Ectodermal cell (in vitro differentiated cells): ENCODE results near the gene FAM156A.
"Not testable (repeated sequence)": the region's sequence is repeated elsewhere in the genome, so short reads cannot be mapped to it uniquely, and the experiment has no call there.

Experiments
- H3K27ac ChIP-seq: 2 replicates; pipeline ENCODE4 v1.7.0; 2013; ENCODE audit warnings: mild to moderate bottlenecking, low read depth, low read length; ENCODE audit not compliant: insufficient read depth, poor library complexity, severe bottlenecking
- H3K27me3 ChIP-seq: 2 replicates; pipeline ENCODE4 v1.7.0; 2013; ENCODE audit warnings: mild to moderate bottlenecking, low read length; ENCODE audit not compliant: insufficient read depth, control insufficient read depth, poor library complexity, severe bottlenecking
- H3K36me3 ChIP-seq: one replicate; pipeline ENCODE4 v1.7.0; 2013; ENCODE audit warnings: low read length; ENCODE audit not compliant: control insufficient read depth, insufficient read depth
- H3K4me1 ChIP-seq: one replicate; pipeline ENCODE4 v1.7.0; 2013; ENCODE audit warnings: low read length; ENCODE audit not compliant: control insufficient read depth, insufficient read depth
- H3K4me3 ChIP-seq: 2 replicates; pipeline ENCODE4 v1.7.0; 2013; ENCODE audit warnings: low read depth, low read length, control low read depth; ENCODE audit not compliant: insufficient read depth
- H3K9me3 ChIP-seq: 2 replicates; pipeline ENCODE4 v1.7.0; 2013; ENCODE audit warnings: mild to moderate bottlenecking, low read length, moderate library complexity; ENCODE audit not compliant: control insufficient read depth
- WGBS, 2 experiments: methylation state at CpG; one replicate each; pipeline ENCODE4 v1.1.7; 2013; ENCODE audit warnings: missing lambda C conversion rate in 2 of 2; 5-methylcytosine and 5-hydroxymethylcytosine counted together

FAM156A gene

DNA sequence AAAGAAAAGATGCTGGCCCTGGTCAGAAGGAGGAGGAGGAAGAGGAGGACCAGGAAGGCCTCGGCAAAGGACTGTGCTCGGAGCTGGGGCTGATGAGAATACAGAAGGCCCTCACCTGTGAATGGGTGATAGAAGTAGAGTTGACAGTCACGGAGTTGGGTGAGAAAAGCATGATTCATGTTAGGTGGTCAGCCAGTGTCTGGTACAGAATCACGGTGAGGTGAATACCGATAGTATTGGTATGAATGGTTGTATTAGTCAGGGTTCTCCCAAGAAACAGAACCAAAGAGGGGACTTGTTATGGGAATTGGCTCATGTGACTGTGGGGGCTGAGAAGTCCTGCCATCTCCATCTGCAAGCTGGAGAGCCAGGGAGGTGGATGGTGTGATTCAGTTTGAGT lies 32.5 kb upstream of the FAM156A start:
- 91 to 94% methylated on average over 5 of the region's 5 CpGs for WGBS, 2 experiments
- Histone ChIP-seq H3K36me3 (no peaks in the 10 kb centered on the region), H3K4me1 (no peaks in the 10 kb centered on the region)

GRCh38 chrX:52990011-52990631 lies 31.8 kb upstream of the FAM156A start:
- H3K9me3 ChIP-seq, H3K27me3 ChIP-seq, H3K4me3 ChIP-seq, H3K27ac ChIP-seq, H3K36me3 ChIP-seq, H3K4me1 ChIP-seq: not testable (repeated sequence)
- 43 to 44% methylated on average over 7 of the region's 7 CpGs for WGBS, 2 experiments

More for the DNA sequence above, 32.5 kb upstream of the FAM156A start:
- no peaks in the 10 kb centered on the region for H3K27me3 ChIP-seq
- no peak overlapping the region for H3K4me3 ChIP-seq
- H3K9me3 ChIP-seq, result no peaks in the 10 kb centered on the region
- no peak overlapping the region for H3K27ac ChIP-seq

DNA sequence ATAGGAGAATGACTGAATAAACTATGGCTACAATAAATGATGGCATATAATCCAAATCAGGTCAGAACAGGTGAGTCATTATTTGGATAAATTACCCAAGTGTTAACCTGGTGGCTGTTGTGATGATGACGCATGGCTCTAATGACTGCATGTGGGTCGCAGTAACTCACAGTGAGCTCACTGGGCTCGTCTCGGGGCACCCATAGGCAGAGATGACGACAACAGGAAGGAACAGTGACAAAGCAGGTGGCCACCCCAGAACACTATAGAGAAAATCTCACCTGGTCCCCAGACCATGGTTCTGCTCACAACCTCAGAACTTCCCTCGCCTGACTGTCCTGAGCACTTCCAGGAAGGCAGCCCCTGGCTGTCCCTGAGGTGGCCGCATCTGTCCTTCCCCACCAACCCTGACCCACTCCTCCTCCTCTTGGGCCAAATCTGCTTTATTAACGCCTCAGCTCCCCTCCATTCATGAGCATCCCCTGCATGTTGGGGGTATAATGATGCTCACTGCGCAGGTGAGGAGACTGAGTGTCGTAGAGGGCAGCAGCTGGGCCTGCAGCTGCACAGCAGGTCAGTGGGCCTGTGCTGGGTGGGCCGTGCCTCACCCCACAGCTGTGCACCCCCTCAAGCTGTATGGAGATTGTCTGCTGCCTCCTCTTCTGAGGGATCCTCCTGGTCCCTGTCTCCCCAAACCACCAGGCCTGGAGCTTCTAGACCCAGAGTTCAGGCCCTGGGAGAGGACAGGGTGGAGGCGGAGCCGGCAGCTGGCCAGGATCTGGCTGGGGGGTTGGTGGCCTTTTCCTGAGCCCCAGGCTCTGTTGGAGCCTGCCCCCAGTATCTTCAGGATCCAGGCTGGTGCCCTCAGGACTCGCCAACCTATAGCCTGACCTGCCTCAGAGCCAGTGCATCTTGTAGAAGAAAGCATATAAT lies 30.9 kb upstream of the FAM156A start:
- Histone ChIP-seq H3K27me3 (no peaks in the 10 kb centered on the region), H3K4me1 (no peaks in the 10 kb centered on the region), H3K4me3 (no peak overlapping the region), H3K36me3 (no peaks in the 10 kb centered on the region), H3K27ac (no peak overlapping the region), H3K9me3 (no peaks in the 10 kb centered on the region)
- 94 to 95% methylated on average over 11 to 13 of the region's 14 CpGs for WGBS, 2 experiments

GRCh38 chrX:52983321-52984000 lies 25.1 kb upstream of the FAM156A start:
- no peaks in the 10 kb centered on the region for H3K36me3 ChIP-seq
- no peaks in the 10 kb centered on the region for H3K9me3 ChIP-seq
- no peaks in the 10 kb centered on the region for H3K27me3 ChIP-seq
- peak overlapping the region; percentile 4 for H3K4me3 ChIP-seq
- 2 to 5% methylated on average over 3 to 5 of the region's 5 CpGs for WGBS, 2 experiments
- H3K4me1 ChIP-seq, result peaks cover 11% of the 10 kb centered on the region
- peak overlapping the region; percentile 85 for H3K27ac ChIP-seq

GRCh38 chrX:52979993-52980392 lies 21.7 kb upstream of the FAM156A start:
- H3K27me3 ChIP-seq, result no peaks in the 10 kb centered on the region
- peaks cover 11% of the 10 kb centered on the region for H3K4me1 ChIP-seq
- 90 to 94% methylated on average over 3 to 4 of the region's 4 CpGs for WGBS, 2 experiments
- no peak overlapping the region for H3K27ac ChIP-seq
- H3K36me3 ChIP-seq, result no peaks in the 10 kb centered on the region
- no peak overlapping the region for H3K4me3 ChIP-seq
- H3K9me3 ChIP-seq, result no peaks in the 10 kb centered on the region

DNA sequence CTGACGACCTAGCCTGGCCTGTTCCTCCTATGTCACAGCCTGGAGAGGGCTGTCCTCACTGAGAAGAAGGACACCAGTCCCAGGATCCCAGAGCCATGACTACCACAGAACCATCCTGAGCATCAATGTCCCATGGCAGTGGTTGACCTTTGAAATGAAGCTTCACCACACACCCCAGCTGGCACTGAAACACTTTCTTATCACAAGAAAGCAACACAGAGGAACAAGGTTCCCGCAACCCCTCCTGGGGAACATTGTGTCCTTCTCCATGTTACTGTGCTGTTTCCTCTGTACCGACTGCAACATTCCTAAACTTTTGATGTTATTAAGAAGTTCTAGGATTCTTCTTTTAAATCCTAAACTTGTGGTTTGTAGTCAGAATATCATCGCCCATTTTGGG lies 21.2 kb upstream of the FAM156A start:
- no peak overlapping the region for H3K4me3 ChIP-seq
- no peaks in the 10 kb centered on the region for H3K36me3 ChIP-seq
- peaks cover 11% of the 10 kb centered on the region for H3K4me1 ChIP-seq
- H3K27ac ChIP-seq, result no peak overlapping the region
- no peaks in the 10 kb centered on the region for H3K9me3 ChIP-seq
- WGBS, 2 experiments, result 91 to 92% methylated on average over 3 to 4 of the region's 4 CpGs
- H3K27me3 ChIP-seq, result no peaks in the 10 kb centered on the region

DNA sequence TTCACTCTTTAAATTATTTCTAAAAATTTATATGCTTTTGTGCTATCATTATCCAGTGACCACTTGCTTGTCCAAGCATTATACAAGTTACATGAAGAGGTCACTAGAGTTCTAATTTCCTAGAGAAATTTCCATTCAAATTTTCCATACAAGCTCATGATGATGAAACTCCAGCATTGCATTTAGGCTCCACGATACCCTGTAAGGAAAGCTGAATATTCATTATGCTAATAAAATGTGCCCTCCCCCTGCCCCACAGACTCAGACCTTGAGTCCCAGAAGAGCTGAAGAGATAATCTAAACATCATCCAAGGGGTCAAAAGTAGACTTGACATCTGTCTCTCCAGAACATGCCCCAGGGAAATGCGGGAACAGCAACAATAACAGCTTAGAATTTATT lies 19.6 kb upstream of the FAM156A start:
- Histone ChIP-seq H3K27ac (no peak overlapping the region), H3K27me3 (no peaks in the 10 kb centered on the region), H3K4me3 (no peak overlapping the region), H3K36me3 (no peaks in the 10 kb centered on the region), H3K9me3 (no peaks in the 10 kb centered on the region), H3K4me1 (peaks cover 9% of the 10 kb centered on the region)
- WGBS, 2 experiments, result 94 to 100% methylated on average over 1 of the region's 2 CpGs

DNA sequence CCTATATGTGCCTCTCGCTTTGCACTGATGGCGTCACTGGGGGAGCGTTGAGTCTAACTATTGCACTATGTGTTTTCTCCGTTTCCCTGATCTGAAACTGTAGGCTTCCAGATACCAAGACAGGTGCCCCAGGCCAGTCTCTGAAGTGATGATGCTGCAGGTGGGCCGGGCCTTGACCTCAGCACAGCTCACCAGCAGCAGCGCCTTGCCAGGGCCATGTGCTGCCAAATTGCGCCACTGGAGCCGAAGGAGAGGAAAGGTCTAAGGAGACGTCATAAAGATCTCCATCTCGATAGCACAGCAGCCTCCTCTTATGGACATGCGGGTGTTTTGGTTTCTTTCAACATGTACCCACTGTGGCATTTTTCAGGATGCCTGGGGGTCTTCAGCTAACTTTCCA lies 17.3 kb upstream of the FAM156A start:
- not testable (repeated sequence) for H3K27ac ChIP-seq, H3K9me3 ChIP-seq, H3K4me1 ChIP-seq, H3K36me3 ChIP-seq, H3K27me3 ChIP-seq, H3K4me3 ChIP-seq
- WGBS, 2 experiments, result 88 to 96% methylated on average over 7 to 10 of the region's 11 CpGs

DNA sequence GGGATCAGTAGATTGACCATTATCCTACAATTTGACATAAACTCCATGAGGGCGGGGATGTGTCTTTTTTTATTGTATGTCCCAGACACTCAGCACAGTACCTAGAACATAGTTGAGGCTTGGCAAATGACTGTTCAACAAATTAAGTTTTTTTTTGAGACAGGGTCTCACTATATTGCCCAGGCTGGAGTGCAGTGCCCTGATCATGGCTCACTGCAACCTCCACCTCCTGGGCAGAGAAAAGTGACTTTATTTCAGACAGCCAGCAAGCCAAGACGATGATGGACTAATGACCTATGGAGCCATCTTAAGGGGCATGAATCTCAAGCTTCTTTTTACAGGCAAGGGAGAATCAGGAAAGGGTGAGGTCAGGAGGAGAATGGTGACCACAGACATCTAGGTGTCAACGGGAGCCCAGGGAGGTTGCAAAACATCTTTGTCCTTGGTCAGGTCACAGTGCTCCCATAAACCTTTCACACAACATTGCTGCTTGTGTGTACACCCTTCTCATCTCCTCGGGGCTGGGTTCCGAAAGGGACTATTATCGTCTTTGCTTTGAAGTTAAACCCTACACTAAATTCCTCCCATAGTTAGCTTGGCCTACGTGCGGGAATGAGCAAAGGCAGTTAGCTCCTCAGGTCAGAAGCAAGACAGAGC lies 16.1 kb upstream of the FAM156A start:
- WGBS, 2 experiments, result 87 to 88% methylated on average over 7 to 8 of the region's 8 CpGs
- not testable (repeated sequence) for H3K4me3 ChIP-seq, H3K36me3 ChIP-seq, H3K4me1 ChIP-seq, H3K9me3 ChIP-seq, H3K27me3 ChIP-seq, H3K27ac ChIP-seq

DNA sequence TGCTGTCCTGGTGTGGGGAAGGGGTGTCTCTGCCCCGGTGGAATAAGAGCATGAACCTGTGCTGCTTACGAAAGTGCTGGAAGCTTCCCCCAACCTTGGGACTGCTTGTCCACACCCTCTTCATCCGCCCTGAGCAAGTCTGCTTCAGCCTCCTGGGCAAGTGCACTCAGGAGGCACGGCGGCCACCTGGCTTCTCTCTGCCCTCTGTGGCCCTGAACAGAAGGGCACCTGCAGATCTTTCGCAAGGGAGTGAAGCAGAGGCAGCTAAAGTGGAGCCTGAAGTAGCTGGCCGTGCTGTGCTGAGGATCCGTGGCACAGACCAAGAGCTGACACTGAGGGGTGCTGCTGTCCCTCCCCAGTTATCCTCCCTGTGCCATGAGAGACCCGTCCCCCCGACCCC lies 9.6 kb upstream of the FAM156A start:
- not testable (repeated sequence) for H3K4me1 ChIP-seq, H3K27me3 ChIP-seq, H3K27ac ChIP-seq, H3K9me3 ChIP-seq, H3K4me3 ChIP-seq, H3K36me3 ChIP-seq
- WGBS, 2 experiments, result no CpG with 5 or more reads among the region's 10 CpGs
